Right forelimb (tissue), 1 donor: ENCODE measurements around the gene IRF3.

Experiments used
- DNase-seq: peaks from one replicate; pipeline ENCODE4 v3.0.0-alpha.2; 2018

The IRF3 gene

DNA sequence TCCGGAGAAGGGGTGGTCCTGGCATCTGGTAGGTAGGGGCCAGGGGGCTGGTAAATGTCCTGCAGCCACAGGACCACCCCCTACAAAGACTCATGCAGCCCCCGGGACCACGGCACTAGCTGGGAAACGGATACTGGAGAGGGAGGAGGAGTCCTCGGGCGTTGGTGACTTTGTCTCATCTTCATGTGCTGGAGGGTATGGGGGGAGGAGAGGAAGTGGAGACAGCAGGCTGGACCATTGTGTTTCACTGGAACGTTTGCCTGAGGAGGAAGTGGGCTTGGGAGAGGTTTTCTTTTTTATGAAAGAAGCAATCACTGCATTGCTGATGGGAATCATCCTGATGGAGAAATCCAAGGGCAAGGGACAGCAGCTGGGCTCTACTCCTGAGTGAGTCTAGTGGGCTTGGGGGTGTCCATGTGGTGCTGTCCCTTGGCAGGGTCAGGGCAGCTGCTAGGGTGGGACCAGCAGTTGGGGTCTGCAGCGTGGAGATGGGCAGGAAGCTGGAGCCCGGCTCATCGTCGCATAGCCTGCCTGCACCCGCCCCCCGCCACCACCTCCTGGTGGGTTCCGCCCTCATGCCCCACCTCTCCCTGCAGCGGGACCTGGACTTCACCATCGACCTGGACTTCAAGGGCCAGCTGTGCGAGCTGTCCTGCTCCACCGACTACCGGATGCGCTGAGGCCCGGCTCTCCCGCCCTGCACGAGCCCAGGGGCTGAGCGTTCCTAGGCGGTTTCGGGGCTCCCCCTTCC, 22.1 kb upstream of the IRF3 start:
- no peak for DNase-seq

DNA sequence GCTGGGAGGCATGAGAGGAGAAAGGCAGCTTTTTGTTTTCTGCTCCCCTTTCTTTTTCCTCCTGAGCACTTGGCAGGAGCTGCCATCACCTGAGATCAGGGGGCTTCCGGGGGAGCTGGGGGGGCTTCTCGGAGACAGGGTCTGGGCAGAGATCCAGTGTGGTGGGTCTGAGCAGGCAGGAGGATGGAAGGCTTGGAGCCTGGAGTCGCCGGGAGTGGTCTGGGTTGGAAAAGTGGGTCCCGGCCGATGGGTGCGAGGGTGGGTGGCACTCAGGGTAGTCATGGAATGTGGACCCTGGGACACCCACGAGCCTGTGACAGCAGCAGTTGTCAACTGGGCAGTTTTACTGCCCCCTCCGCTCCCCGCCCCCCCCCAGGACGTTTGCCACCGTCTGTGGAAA, 21.5 kb upstream of the IRF3 start:
- no peak for DNase-seq

DNA sequence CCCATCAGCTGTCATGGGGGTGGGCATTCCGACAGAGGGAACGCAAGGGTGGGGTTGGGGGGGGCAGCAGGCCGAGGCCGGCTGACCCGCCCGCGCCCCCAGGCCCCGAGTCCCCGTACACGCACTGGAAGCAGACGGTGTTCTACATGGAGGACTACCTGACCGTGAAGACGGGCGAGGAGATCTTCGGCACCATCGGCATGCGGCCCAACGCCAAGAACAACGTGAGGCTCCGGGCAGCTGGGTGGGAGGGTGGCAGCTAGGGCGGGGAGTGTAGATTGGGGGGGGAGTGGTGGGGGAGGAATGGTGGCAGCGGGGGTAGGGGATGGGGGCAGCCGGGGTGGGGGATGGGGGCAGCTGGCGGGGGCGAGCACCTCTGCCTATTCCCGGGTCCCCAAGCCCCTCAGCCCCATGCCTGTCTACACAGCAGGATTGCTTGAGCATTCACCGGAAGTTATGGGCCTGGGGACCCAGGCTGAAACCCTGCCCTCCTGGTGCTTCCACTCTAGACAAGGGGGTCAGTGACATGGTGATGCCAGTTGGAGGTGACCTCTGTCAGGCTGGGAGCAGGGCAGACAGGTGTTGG, 20.9 kb upstream of the IRF3 start:
- no peak for DNase-seq

DNA sequence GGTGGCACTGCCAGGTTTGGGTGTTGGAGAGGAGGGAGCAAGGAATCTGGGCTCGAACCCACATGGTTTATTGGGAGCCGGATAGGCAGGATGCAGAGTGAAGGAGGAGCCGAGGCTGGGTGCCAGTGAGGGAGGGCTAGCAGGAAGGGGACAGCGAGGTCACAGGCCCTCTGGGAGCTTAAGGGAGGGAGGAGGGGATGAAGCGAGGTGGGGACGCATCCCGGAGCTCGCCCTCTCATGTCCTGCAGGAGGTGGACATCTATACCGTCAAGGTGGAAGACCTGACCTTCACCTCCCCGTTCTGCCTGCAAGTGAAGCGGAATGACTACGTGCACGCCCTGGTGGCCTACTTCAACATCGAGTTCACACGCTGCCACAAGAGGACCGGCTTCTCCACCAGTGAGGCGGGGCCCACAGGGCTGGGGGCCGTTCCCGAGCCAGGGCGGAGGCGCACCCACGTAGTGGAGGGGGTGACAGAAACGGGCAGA, 20.2 kb upstream of the IRF3 start:
- DNase-seq, result no peak

DNA sequence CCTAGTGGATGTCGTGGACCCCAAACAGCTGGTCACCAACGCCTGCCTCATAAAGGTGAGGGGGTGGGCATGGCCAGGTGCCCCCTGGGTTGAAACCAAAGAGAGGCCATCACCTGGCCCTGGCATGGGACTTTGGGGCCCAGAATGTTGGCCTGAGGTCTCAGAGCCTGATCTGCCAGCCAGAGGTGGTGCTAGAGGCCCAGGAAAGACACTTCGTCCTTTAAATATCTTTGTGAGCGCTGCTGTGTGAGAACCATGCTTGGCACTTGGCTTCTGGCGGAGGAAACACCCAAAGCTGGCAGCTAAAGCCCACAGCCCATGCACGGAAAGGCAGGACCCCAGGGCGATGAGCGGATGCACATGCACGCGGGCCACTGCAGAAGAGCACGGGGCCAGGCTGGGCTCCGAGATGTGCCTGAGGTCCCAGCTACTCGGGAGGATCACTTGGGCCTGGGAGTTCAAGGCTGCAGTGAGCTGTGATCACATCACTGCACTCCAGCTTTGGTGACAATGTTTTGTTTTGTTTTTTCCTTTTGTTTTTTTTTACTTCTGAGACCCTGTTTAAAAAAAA, 19.4 kb upstream of the IRF3 start:
- DNase-seq, result no peak

DNA sequence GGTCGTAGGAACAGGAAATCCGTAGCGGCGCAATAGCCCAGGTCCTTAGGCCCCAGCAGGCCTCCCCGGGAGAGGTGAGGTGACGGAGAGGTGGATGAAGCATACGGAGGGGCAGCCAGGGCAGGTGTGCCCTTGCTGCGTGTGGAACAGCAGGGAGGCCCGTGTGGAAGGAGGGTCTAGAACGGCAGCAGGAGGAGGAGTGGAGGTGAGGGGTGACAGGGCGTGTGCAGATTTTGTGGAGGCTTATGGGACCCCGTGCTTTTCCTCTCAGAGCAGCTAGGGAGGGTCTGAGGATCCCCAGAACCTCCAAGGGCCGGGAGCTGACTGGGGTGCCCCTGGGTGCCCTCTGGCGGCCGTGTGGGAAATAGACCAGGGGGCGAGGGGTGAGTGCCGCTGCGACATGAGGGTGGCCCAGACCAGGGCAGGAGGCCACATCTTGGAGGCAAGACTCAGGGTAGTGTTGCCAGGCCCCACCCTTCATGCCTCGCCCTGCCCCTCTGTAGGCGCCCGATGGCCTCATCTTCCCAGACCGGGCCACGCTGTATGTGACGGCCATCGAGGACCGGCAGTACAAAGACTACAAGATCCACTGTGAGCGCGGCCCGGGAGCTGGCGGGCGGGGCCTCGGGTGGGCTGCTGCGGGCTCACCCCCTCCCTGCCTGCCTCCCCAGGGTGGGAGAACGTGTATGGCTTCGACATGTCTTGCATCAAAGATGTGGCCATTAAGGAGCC, 18.8 kb upstream of the IRF3 start:
- DNase-seq, result no peak

DNA sequence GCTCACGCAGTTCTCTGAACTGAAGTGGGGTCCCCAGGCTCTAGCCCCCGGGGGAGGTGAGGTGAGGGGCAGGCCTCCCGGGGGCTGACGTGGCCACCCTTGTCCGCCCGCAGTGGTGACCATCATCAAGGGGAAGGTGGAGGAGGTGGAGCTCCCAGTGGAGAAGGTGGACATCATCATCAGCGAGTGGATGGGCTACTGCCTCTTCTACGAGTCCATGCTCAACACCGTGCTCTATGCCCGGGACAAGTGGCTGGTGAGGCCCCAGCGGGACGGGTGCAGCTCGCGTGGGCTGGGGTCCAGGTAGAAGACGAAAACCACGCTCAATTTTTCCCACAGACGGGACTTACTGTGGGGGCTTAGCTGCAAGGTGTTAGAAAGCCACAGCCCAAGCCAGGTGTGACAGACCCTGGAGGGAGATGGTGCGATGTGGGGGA, 18.2 kb upstream of the IRF3 start:
- DNase-seq, result no peak

DNA sequence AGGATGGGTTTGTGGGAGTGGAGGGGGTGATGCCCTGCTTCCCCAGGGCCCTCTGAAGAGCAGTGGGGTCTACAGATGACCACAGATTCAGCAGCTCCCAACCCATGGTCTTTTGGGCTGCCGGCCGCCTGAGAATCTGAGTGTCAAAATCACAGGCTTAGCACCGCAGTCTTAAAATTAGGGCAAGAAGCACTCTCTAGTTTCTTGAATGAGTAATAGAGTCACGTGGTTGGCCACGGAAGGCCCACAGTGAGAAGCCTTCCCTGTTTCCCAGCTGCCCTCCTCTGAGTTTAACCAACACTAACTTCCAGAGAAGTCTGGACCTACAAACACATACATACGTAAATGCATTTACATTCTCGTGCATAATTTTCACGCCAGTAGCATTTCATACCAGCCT, 16.6 kb upstream of the IRF3 start:
- DNase-seq, result no peak

DNA sequence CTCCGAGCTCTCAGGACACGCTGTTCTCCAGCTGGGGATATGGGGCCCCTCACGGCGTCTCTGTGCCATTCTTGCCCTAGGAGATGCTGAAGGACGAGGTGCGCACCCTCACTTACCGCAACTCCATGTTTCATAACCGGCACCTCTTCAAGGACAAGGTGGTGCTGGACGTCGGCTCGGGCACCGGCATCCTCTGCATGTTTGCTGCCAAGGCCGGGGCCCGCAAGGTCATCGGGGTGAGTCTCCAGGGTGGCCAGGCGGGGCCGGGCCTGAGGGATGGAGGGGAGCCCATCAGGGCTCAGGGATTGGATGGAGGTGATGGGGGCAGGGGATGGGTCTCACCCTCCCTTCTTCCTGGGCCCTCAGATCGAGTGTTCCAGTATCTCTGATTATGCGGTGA, 16.2 kb upstream of the IRF3 start:
- no peak for DNase-seq

DNA sequence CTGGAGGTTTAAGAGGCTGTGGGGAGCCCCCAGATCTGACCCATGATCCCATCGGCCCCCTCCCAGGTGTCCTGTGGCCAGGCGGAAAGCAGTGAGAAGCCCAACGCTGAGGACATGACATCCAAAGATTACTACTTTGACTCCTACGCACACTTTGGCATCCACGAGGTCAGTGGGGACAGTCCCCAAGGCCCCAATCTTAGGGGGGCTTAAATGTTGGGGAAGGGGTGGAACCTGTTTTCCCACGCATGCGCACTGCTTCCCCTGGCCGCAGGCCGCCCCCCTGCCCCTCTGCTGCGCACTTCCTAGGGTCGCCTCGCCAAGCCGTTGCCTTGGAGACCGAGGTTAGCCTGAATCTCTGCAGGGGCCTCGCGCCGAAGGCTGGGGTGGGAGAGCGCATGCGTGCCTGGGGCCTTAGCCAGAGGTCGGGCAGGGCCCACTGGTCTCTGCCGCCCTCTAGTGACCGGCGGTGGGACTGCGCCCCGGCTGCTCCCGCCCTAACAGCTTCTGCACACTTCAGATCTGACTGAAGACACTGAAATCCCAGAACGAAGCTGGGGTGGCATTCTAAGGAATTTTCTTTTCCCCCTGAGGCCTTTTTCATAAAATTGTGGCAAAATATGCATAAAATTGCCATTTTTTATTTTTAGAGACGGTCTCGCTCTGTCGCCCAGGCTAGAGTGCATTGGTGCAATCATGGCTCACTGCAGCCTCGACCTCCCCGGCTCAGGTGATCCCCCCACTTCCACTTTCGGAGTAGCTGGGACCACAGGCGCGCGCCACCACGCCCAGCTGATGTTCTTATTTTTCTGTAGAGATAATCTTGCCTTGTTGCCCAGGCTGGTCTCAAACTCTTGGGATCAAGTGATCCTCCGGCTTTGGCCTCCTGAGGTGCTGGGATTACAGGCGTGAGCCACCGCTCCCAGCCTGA, 15.0 kb upstream of the IRF3 start:
- peak; percentile 98 for DNase-seq

DNA sequence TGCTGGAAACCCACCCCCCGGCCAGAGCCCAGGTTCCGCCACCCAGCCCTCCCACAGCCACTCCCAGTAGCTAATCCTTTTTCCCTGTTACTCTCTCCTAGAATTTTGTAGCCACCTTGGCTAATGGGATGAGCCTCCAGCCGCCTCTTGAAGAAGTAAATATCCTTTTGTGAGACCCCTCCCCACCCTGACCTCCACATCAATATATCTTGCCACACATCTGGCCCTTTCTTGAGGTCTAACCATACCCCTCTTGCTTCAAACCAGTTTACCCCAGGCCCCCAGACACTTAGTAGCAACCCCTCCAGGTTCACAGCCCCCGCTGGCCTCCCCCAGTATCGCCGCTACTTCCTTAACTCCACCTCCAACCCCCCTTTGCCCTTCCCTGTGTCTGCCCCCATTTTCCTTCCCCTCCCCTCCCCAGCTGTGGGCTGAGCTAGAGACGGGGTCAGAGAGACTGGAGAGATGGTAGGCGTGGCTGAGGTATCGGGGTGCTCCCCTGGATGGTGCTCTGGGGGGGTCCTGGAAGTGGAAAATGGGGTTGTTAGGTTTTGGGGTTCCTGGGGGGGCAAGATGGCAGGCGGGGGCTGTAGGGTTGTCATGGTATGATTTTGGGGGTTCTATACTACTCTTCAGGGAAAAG, 14.2 kb upstream of the IRF3 start:
- no peak for DNase-seq

DNA sequence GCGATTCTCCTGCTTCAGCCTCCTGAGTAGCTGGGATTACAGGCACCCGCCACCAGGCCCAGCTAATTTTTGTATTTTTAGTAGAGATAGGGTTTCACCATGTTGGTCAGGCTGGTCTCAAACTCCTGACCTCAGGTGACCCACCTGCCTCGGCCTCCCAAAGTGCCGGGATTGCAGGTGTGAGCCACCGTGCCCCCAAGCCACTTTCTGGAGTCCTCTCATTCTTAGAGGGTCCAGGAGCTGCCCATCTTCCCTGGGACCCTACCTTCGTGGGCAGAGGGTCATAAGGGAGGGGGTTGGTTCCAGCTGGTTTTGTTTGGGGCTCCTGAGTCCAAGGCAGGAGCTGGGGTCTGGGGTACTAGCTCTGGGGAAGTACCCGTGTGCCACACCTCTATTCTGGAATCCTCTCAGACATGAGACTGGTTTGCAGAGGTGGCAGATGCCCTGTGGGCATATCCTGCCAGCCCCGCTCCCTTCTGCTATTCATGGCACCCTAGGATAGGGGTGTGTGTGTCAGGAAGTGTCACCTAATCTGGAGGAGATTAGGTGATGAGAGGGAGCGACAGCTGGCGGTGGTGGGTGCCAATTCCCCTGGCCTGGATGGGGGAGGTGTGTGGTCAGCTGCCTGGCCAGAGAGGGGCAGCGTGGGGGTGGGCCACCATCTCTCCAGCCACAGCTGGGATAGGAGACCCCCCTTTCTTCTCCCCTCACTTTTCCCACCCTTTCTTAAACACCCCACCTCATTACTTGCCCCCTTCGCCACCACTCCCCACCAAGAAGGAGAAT, 13.5 kb upstream of the IRF3 start:
- no peak for DNase-seq

DNA sequence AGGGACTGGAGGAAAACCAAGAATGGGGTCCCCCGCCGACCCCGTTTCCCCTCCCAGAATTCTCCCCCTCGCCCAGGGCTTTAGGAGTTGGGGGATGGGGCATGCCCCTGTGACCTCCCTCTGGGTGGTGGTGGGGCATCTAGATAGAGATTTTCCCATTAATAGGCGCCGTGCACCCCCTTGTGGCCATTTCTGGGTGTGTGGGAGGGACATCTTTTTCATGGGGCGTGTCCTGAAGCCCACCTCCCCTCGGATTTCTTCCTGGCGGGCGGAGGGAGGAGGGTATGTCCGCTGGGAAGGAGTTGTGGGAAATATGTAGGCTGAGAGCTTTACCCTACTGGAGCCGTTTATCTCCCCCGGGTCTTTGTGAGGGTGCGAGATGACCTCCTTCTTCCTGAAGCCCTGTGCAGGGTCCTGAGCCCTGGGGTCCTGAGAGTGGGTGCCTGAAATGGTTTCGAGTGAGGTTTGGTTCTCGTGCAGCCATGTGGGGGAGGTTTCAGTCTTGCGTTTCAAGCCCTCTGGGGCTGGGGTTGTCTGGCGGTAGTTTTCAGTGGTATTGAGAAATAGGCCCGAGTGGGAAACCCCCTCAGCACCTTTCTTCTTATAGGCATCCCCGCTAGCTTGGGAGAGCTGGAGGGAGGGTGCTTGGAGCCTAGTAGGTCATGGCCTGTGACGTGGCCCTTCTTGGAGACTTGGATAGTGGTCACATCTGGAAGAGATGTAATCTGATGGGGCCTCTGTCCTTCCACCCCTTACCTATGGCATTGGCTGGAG, 12.4 kb upstream of the IRF3 start:
- DNase-seq, result peak; percentile 89

DNA sequence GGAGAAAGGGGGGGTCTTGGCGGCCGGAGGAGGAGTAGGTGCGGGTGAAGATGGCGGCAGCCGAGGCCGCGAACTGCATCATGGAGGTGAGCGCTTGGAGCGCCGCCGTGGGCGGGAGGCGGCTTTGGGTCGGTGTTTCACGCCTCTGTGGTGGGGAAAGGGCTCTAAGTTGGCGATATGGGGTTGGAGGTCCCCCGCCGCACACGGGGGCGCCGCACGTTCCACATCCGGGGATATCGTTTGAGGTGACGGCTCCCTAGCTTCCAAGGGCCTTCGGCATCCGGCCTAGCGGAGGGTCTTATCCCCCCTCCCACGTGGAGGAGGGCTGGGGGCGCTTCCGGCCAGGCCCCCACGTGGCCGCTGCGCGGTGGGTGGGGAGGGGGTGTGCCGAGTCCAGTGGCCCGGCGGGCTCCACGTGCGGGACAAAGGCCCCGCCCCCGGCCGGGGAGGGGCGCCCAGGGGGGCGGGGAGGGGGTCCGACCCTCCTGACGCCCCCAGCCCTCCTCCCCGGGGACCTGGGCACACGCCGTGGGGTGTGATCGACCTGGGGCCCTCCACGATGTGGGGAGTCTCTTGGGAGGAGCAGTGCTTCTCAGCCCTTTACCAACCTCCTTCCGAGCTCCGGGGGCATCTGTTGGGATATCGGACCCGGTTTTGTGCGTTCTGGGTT, 11.7 kb upstream of the IRF3 start, which contains the start of gene PRMT1:
TSS of gene PRMT1 (plus strand) at position 41 of the 670 bp plus-strand sequence. CDS start at position 51, 10 bp downstream.
- DNase-seq, result no peak

DNA sequence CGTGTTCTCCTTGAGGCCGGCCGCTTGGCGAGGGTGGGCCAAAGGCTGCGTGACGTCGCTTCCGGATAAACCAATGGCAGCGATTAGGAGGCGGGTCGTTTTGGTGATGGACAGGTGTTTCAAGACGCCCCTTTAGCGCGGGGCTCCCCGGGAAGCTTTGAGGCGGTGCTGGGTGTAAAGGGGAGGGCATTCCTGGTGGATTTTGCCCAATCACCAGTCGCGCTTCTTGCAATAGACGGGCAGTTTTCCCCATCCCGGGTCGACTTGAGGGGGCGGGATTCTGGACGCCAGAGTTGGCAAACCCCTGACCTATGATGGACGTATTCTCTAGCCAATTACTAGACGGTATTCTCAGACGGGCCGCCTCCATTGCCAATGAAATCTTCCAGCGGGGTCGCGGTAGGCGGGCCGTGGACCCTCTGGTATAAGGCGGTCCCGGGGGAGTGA, 11.2 kb upstream of the IRF3 start:
- peak; percentile 100 for DNase-seq

DNA sequence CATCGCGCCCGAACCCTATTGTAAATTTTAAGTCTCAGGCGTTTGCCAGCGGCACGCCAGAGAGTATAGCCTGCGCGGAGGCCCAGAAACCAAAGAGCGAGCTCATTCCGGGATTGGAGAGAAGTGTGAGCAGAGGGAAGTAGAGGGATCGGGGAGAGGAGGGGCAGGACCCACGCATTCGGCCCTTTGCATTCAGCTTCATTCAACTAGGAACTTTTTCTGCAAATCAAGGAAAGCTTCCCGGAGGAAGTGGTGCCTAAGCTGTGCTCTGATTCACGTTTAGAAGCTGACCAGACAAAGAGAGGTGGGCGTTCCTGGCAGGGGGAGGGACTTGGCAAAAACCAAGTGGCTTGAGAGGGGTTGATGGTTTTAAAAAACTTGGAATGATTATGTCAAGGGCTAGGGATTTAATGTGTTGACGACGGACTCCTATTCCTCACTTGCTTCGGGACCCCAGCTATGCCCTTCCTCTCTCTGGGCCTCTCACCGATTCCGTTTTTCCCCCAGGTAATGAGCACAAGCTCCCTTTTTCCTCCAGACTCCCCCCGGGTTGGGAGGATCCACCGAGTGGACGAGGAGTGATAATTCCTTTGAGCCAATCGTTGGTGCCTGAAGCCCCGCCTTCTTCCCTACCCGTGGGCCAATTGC, 10.6 kb upstream of the IRF3 start:
- no peak for DNase-seq

DNA sequence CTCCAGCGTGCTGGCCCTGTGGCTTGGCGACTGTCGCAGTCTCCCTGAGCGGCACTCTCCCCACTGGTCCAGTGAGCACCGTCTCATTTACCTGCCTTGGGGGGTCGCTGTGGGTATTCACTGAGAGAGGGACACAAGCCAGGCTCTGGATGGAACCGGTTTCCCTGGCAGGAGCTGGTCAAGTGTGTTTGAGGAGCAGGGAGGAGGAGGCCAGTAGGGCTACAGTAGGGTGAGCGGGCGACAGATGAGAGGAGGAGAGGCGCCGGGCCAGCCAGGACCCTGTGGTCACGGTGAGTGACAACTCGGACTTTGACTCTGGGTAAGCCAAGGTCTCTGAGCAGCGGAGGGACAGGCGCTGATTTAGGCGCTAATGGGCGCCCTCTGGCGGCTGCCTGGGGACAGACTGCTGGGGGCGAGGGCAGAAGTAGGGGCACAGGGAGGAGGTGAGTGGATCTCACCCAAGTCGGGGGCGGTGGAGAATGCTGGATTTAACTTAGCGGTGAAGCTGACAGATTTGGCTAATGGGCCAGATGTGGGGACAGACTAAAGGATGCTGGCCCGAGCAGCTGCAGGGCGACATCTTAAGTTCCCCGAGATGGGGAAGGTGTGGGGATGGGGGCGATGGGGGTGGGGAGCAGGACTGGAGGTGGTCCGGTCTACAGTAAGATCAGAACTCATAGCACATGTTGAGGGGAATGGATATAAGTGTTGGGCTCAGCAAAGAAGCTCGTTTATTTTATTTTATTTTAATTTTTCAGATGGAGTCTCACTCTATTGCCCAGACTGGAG, 6.7 kb upstream of the IRF3 start:
- DNase-seq, result no peak

DNA sequence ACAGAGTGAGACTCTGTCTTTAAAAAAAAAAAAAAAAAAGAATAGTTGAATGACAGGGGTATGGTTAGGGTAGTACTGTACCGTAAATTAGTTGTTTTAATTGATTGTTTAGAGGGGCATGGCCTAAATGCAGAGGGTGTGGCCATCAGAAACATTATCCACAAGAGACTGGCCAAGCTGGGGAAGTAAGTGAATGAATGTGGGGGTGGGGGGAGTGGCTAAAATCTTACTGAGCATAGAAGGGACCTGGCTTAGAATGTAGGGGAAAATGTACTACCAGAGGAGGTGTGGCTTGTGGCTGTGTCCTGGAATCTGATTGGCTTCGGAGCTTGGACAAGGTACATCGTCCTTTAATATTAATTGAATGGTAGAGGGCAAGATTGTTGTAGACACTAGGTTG, 3.9 kb upstream of the IRF3 start:
- no peak for DNase-seq
